ENCODE results near the gene ENAH. TPM values are rescaled to one million over a fixed set of nuclear protein-coding genes. Genes with fewer than 3 reads are reported as not detected.

Gene ENAH
- total RNA-seq, 2 donors from 2014 or later: 29.7 to 43.3 TPM

- DNase-seq (no peak), ATAC-seq (no peak)
- intact Hi-C loops (cut with DNase I, micrococcal nuclease): no loop called here
Measured at GRCh38 chr1:225593414-225593813, 59.5 kb downstream of the ENAH start.

GRCh38 chr1:225592362-225593025, 60.4 kb downstream of the ENAH start:
- intact Hi-C loops (cut with DNase I, micrococcal nuclease): no loop called here
- ATAC-seq: no peak

GRCh38 chr1:225587310-225587709, 65.6 kb downstream of the ENAH start:
- DNase-seq (no peak), ATAC-seq (no peak)
- intact Hi-C loops (cut with DNase I, micrococcal nuclease): no loop called here

More at GRCh38 chr1:225592362-225593025, 60.4 kb downstream of the ENAH start:
- DNase-seq: no peak

- ATAC-seq (no peak), DNase-seq (no peak)
- intact Hi-C loops (cut with DNase I, micrococcal nuclease): no loop called here
Measured at GRCh38 chr1:225581186-225581585, 71.7 kb downstream of the ENAH start.

- intact Hi-C loops (cut with DNase I, micrococcal nuclease): no loop called here
- ATAC-seq (no peak), DNase-seq (no peak)
Measured at GRCh38 chr1:225580238-225581099, 72.5 kb downstream of the ENAH start.

DNA sequence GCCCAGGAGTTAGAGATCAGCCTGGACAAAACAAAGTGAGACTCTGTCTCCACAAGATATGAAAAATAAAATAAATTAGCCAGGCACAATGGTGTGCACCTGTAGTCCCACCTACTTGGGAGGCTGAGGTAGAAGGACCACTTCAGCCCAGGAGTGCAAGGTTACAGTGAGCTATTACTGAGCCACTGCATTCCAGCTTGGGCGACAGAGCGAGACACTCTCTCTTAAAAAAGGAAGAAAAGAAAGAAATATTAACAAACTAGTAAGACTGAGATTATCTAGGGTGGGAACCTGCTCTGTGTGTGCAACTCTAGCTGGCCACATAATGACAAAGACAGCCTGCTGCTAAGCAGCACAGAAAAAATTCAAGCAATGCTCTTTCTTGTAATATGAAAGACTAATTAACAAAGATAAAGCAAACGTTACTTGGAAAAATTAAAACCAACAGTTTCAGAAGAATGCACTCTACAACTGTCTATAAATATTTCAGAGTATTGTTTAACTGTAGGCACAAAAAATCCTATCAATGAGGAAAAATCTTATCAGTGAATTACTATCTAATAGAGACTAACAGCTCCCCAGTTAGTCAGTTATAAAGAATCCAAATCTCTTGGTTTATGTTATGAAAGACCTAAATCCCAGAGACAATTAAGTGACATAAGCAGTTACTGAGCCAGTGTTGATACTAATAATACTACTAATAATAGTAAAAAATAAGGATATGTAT, 74.5 kb downstream of the ENAH start:
- intact Hi-C loops (cut with DNase I, micrococcal nuclease): no loop called here
- DNase-seq (no peak), ATAC-seq (no peak)

DNA sequence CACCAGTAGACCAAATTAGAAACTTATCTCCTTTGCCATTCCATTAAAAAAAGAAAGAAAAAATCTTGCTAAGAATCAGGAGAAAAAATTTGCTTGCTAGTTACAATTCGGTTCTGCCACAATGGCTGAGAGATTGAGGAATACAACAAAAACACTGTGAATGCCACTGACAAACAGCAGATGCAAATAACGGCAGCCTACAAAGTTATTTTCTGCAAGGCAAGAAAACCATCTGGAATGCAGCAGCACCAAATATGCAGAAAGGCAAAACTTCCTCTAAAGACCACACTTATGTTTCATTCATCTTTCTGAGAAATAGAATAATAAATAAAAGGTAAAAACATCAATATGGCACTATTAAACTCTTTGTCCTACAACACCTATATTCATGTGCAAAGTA, 75.7 kb downstream of the ENAH start:
- ATAC-seq (no peak), DNase-seq (no peak)
- intact Hi-C loops (cut with DNase I, micrococcal nuclease): no loop called here

- DNase-seq (no peak), ATAC-seq (no peak)
- intact Hi-C loops (cut with DNase I, micrococcal nuclease): no loop called here
Measured at GRCh38 chr1:225573216-225573615, 79.7 kb downstream of the ENAH start.

- no peak for ATAC-seq
- no peak for DNase-seq
- intact Hi-C loops (cut with DNase I, micrococcal nuclease): no loop called here
Measured at GRCh38 chr1:225572422-225572821, 80.5 kb downstream of the ENAH start.

DNA sequence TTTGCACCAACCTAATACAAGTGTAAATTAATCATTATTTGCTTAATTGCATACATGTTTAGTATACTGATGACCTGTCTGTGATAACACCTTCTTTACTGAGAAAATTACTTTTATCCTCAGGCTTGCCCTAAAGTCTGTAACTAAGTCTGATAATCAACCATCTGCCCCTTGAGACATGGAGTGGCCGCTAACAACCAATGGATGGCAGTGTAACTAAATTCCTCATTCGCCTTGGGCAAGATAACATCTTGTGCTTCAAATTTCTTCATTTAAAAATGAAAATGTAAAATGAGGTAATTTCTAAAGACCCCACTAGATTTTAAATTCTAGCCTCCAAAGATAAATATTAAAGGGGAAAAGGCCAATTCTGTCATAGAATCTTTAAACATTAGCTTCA, 85.1 kb downstream of the ENAH start:
- intact Hi-C loops (cut with DNase I, micrococcal nuclease): no loop called here
- DNase-seq (no peak), ATAC-seq (no peak)

GRCh38 chr1:225565847-225566246, 87.1 kb downstream of the ENAH start:
- DNase-seq: no peak
- intact Hi-C loops (cut with DNase I, micrococcal nuclease): no loop called here
- ATAC-seq: no peak

DNA sequence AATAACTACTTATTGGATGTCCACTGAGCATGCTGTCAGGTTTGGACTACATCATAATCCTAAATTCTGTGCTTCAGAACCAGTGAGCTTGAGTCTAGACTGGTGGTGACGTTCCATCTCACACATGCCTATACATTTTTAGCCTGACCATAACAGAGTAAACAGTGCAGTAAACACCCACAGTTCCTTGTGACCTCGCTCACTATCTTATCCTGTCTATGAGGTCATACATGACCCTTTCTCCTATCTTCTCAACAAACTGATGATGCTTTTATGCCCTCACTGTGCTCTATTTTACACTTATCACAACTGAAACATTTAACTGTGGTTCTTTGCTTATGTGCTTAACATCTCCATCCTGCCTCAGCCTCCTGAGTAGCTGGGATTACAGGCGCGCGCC, 91.2 kb downstream of the ENAH start:
- DNase-seq (no peak), ATAC-seq (no peak)
- intact Hi-C loops (cut with DNase I, micrococcal nuclease): no loop called here

DNA sequence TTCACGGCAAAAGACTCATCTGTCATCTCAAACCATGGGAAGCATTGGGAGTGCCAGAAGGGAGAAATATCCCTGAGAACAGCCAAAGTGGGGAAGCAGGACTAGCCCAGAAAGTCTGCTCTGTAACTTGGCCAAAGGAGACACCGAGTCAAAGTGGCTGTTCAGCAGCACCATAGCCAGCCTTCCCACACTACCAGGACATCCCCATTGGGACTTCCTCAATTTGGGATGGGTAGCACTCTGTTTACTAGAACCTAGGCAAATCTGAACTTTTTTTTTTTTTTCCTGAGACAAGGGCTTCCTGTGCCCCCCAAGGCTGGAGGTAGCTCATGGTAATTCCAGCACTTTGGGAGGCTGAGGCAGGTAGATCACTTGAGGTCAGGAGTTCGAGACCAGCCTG, 93.0 kb downstream of the ENAH start:
- intact Hi-C loops (cut with DNase I, micrococcal nuclease): loop anchor here in 1 of 2 donors (10.0 kb wide), 1 partner anchor 75 kb away; no protein-coding TSS in a partner anchor
- ATAC-seq (no peak), DNase-seq (no peak)

DNA sequence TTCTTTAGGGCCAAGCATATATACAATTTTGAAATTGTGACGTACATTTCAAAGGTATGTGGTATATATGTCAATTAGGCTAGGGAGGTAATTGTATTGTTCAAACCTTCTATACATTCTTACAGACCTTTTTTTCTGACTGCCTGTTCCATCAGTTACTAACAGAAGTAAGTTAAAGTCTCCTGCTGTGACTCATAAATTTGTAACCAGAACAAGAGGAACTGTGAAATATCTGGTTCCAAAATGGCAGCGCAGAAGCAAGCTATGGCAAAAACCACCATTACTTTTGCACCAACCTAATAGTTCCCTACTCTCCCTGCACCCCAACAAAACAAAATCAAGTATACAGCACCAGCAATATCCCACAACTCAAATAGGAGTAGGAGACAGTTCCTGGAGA, 93.6 kb downstream of the ENAH start:
- intact Hi-C loops (cut with DNase I, micrococcal nuclease): loop anchor here in 1 of 2 donors (10.0 kb wide), 1 partner anchor 75 kb away; no protein-coding TSS in a partner anchor
- no peak for ATAC-seq
- DNase-seq: no peak

DNA sequence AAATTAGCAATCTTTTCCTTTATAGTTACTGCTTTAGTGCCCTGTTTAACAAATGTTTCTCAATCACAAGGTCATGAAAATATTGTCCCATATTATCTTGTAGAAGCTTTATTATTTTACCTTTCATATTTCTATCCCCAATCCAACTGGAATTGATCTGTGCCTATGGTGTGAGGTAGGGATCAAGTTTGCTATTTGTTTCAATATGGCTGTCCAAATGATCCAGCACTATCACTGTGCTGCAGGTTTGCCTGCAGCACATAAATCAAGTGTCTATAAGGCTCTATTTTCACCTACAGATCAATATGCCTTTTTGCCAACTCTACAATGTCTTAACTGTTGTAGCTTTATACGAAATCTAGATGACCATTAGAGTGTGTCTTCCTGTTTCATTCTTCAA, 96.2 kb downstream of the ENAH start:
- ATAC-seq: no peak
- DNase-seq: no peak
- intact Hi-C loops (cut with DNase I, micrococcal nuclease): loop anchor here in 1 of 2 donors (10.0 kb wide), 1 partner anchor 72 kb away; no protein-coding TSS in a partner anchor

DNA sequence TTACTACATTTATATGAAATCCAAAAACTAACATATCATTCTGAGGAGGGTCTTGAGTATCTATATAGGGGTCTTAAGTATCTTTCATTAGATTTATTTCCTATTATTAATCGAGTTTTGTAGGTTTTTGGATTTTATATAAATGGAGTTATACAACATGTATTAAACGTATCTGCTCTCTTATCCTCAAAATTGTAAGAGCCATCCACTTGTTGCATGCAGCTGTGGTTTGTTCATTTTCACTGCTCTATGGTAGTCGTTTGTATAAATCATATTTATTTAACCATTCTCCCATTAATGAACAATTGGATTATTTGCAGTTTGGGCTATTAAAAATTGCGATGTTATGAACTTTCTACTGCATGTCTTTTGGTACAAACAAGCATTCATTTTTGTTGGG, 97.1 kb downstream of the ENAH start:
- ATAC-seq (no peak), DNase-seq (no peak)
- intact Hi-C loops (cut with DNase I, micrococcal nuclease): loop anchor here in 1 of 2 donors (10.0 kb wide), 1 partner anchor 71 kb away; no protein-coding TSS in a partner anchor

GRCh38 chr1:225554216-225554812, 98.6 kb downstream of the ENAH start:
- no peak for DNase-seq
- intact Hi-C loops (cut with DNase I, micrococcal nuclease): loop anchor here in 1 of 2 donors (10.0 kb wide), 1 partner anchor 70 kb away; no protein-coding TSS in a partner anchor
- no peak for ATAC-seq

GRCh38 chr1:225549821-225550220, 103.1 kb downstream of the ENAH start:
- intact Hi-C loops (cut with DNase I, micrococcal nuclease): loop anchor here in 1 of 2 donors (10.0 kb wide), 2 partner anchors 65 to 225 kb away; partner anchors contain the start of gene SRP9
- ATAC-seq (no peak), DNase-seq (no peak)

All from left colon (tissue), 2 donors.